ENCODE results near the gene HSPA1L.
"Not testable (repeated sequence)": the region's sequence is repeated elsewhere in the genome, so short reads cannot be mapped to it uniquely, and the experiment has no call there.

HSPA1L gene

GRCh38 chr6:31836474-31837368 lies 21.6 kb upstream of the HSPA1L start:
- DNase-seq, result no peak

GRCh38 chr6:31836047-31836473 lies 21.0 kb upstream of the HSPA1L start:
- DNase-seq, result no peak

- DNase-seq, result peak; percentile 97
Measured at GRCh38 chr6:31834367-31835250, 19.5 kb upstream of the HSPA1L start.

GRCh38 chr6:31831350-31832215 lies 16.5 kb upstream of the HSPA1L start:
- no peak for DNase-seq

GRCh38 chr6:31830886-31831335 lies 15.8 kb upstream of the HSPA1L start:
- DNase-seq, result no peak

- DNase-seq, result peak; percentile 64
Measured at GRCh38 chr6:31829633-31830283, 14.7 kb upstream of the HSPA1L start.

- peak; percentile 100 for DNase-seq
Measured at GRCh38 chr6:31827286-31828079, 12.4 kb upstream of the HSPA1L start, which contains the start of gene HSPA1B. Gene HSPA1B (plus strand): TSS chr6:31827738. CDS start chr6:31827951, 213 bp downstream.

- peak; percentile 83 for DNase-seq
Measured at GRCh38 chr6:31826793-31827285, 11.8 kb upstream of the HSPA1L start.

GRCh38 chr6:31825553-31825952 lies 10.5 kb upstream of the HSPA1L start:
- DNase-seq, result no peak

GRCh38 chr6:31823592-31824196 lies 8.6 kb upstream of the HSPA1L start:
- not testable (repeated sequence) for DNase-seq

- peak; percentile 72 for DNase-seq
Measured at GRCh38 chr6:31822036-31822821, 7.1 kb upstream of the HSPA1L start.

- peak; percentile 79 for DNase-seq
Measured at GRCh38 chr6:31821301-31822035, 6.4 kb upstream of the HSPA1L start.

GRCh38 chr6:31820399-31820798 lies 5.3 kb upstream of the HSPA1L start:
- not testable (repeated sequence) for DNase-seq

GRCh38 chr6:31819871-31820299 lies 4.8 kb upstream of the HSPA1L start:
- no peak for DNase-seq

GRCh38 chr6:31817929-31818511 lies 2.9 kb upstream of the HSPA1L start:
- DNase-seq, result peak; percentile 41

GRCh38 chr6:31817133-31817928 lies 2.2 kb upstream of the HSPA1L start:
- DNase-seq, result not testable (repeated sequence)

- peak; percentile 99 for DNase-seq
Measured at GRCh38 chr6:31814677-31815024, 432 bp downstream of the HSPA1L start.

- DNase-seq, result no peak
Measured at GRCh38 chr6:31813465-31813849, 1.6 kb downstream of the HSPA1L start.

Data from NCI-H82 (cell line).